HCT116 (cell line): ENCODE results near the gene MYLK.

Experiments
- EGR1 ChIP-seq: IDR thresholded peaks from 2 replicates; pipeline ENCODE4 v1.6.1; 2012; ENCODE audit warnings: low read depth
- EZH2 ChIP-seq: fragments of 200-600 bp; sonication (generic); IDR thresholded peaks from 2 replicates; pipeline ENCODE4 v1.6.1; 2017; ENCODE audit warnings: antibody characterized with exemption, mixed run types
- POLR2A ChIP-seq: IDR thresholded peaks from 2 replicates; pipeline ENCODE4 v1.7.0; 2011; ENCODE audit warnings: borderline replicate concordance; ENCODE audit not compliant: insufficient read depth, insufficient read length; ENCODE audit errors: extremely low read depth
- RAD21 ChIP-seq: IDR thresholded peaks from 2 replicates; pipeline ENCODE4 v1.6.1; 2012; ENCODE audit warnings: low read depth, mild to moderate bottlenecking
- SP1 ChIP-seq: IDR thresholded peaks from 2 replicates; pipeline ENCODE4 v1.6.1; 2012; ENCODE audit warnings: low read depth
- YY1 ChIP-seq: IDR thresholded peaks from 2 replicates; pipeline ENCODE4 v1.6.1; 2011; ENCODE audit warnings: low read length, low read depth, moderate library complexity, mild to moderate bottlenecking; ENCODE audit not compliant: insufficient replicate concordance; ENCODE audit errors: extremely low read depth
- ZFX ChIP-seq: fragments of 450-650 bp; IDR thresholded peaks from 2 replicates; pipeline ENCODE4 v1.6.1; 2017
- TF ChIP-seq, protein P1 (sequence below), 3 experiments: fragments of 200-600 bp in 1 of 3; sonication (generic) in 1 of 3; IDR thresholded peaks in 2 of 3; conservative IDR thresholded peaks in 1 of 3; 2 replicates each; pipeline ENCODE4 v1.5.1; 2012 to 2017; ENCODE audit warnings: low read depth in 2 of 3, low read length in 2 of 3, antibody characterized with exemption in 1 of 3, borderline replicate concordance in 1 of 3, control low read depth in 1 of 3, mild to moderate bottlenecking in 1 of 3, mixed read lengths in 1 of 3, mixed run types in 1 of 3, moderate library complexity in 1 of 3; ENCODE audit not compliant: insufficient read depth in 1 of 3

DNA sequence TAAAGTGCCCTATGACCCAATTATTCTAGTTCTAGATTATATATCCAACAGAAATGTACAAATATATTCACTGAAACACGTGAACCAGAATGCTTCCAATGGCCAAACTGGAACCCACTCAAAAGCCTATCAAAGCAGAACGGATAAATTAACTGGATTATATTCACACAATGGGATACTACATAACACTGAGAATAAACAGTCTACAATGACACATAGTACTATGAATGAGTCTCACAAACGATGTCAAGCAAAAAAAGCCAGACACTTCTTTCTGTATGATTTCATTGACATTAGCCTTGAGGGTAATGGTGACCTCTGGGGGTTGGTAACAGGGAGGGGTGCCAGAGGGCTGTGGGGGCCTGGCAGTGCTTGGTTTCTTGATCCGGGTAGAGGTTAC lies 248.4 kb downstream of the MYLK start:
- TF ChIP-seq RAD21 (no peak), ZFX (no peak), POLR2A (no peak), EZH2 (no peak), YY1 (no peak), EGR1 (no peak), SP1 (no peak)
- TF ChIP-seq, protein P1, sequence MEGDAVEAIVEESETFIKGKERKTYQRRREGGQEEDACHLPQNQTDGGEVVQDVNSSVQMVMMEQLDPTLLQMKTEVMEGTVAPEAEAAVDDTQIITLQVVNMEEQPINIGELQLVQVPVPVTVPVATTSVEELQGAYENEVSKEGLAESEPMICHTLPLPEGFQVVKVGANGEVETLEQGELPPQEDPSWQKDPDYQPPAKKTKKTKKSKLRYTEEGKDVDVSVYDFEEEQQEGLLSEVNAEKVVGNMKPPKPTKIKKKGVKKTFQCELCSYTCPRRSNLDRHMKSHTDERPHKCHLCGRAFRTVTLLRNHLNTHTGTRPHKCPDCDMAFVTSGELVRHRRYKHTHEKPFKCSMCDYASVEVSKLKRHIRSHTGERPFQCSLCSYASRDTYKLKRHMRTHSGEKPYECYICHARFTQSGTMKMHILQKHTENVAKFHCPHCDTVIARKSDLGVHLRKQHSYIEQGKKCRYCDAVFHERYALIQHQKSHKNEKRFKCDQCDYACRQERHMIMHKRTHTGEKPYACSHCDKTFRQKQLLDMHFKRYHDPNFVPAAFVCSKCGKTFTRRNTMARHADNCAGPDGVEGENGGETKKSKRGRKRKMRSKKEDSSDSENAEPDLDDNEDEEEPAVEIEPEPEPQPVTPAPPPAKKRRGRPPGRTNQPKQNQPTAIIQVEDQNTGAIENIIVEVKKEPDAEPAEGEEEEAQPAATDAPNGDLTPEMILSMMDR (IDR thresholded peaks at IDR 0.05 in 2 of 3, conservative IDR thresholded peaks at IDR 0.05 in 1 of 3; ENCODE audit: borderline replicate concordance in 1 of 3, insufficient read depth in 1 of 3, low read depth in 2 of 3, low read length in 2 of 3) = no peak
